HG02610 (cell line): ENCODE results near the gene GARIN5B.
"Not testable (repeated sequence)": the region's sequence is repeated elsewhere in the genome, so short reads cannot be mapped to it uniquely, and the experiment has no call there.

Experiments
- ATAC-seq: cut with Tn5 transposase; IDR thresholded peaks from one replicate; pipeline ENCODE4 v1.9.1; 2021; ENCODE audit warnings: mild to moderate bottlenecking, moderate library complexity; ENCODE audit not compliant: unreplicated experiment

Gene GARIN5B

DNA sequence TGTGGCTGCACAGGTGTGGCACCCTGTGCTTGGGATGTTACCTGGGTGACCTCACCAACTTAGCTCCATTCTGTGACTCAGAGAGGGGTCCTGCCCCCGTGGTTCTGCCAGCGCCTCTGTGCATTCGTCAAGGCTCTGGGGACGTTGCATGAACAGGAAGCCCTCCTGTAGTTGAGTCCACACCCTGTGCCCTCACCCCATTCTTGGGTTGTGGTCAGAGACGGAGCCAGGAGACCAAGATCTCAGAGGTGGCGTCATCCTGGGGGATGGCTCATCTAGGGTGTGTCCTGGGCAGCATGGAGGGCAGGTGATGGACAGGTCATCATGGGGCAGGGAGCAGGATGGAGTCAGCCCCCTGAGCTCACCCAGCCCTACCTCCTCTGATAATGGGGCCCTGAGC is 11.0 kb downstream of the GARIN5B start:
- ATAC-seq = no peak

DNA sequence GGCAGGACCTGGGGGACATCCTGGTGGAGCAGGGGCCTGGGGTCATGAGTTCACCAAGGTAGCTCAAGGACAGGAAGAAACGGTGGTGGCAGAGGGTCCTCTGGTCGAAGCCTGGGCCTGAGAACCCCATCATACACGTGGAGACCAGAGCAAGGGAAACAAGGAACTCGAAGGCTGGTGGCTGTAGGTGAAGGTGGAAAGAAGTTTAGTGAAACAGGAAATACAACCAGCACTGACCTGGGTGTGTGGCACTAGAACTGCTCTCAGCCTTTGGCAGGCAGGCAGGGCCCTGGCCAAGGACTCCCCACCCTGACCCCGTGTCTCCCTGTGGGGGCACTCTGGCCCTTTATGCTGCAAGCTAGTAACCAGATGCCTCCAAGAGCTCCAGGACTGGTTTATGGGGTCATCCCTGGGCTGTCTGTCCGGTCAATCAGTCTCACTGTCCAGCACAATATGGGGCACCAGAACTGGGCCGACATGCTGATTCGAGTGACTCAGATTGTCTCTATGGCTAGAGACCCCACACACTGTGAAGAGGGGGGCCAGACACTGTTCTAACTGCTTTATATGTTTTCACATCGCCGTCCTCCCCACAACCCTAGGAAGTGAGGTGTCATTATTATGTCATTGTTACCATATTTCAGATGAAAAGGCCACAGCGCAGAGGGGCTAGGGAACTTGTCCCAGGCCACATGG is 12.3 kb downstream of the GARIN5B start:
- no peak for ATAC-seq

DNA sequence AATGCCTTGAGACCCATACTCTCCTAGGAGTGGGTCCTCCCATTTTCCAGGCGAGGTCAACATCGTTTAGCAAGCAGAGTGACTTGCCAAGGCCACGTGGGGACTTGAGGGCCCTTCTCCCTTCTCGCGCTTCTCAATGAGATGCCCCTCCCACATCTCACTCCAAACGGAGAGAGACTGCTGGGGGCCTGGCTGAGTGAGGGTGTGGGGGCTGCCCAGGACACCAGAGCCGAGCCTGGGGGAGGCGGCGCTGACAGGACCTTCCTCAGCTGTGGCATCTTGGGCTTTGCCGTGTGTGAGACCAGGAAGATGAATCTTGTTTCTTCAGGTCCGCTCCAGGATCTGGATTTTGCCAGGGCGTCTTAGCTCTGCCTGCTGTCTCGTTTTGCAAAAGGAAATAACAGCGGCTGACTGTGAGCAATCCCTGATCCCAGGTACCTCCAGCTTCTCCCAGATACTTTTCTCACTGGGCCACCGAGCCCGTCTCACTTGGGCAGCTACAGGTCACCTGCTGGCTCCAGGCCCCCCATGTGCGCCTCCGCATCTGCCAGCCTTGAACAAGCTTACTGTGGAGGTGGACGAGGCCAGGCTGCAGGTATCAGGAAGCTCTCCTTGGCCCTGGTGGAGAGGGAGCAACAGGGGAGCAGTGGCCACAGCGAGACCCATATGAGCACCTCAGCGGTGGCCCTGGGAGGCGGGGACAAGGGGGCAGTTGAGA is 14.6 kb downstream of the GARIN5B start:
- no peak for ATAC-seq

DNA sequence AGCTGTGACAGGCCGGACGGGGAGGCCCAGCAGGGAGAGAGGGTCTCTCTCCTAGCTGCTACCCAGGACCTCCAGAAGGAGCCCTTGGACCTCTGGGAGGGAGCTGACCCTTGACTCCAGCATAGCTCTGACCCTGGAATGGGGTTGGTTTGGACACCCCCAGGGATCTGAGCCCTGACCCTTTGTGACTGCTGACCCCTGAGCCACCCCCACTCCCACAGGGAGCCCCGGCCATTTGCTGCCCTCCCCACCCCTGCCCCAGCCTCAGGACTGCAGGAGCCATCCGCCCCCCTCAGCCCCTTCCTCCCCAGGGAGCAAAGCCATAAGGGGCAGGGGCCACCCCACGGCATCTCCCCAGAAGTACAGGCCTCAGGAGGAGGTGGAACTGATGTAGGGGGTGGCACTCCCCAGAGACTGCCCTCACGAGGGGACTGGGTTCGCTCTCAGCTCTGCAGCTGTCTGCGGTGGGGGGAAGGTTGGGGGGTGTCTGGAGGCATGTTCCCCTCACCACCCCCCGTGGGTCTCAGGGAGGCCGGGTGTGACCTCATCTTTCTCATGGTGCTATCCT is 15.5 kb downstream of the GARIN5B start:
- no peak for ATAC-seq

DNA sequence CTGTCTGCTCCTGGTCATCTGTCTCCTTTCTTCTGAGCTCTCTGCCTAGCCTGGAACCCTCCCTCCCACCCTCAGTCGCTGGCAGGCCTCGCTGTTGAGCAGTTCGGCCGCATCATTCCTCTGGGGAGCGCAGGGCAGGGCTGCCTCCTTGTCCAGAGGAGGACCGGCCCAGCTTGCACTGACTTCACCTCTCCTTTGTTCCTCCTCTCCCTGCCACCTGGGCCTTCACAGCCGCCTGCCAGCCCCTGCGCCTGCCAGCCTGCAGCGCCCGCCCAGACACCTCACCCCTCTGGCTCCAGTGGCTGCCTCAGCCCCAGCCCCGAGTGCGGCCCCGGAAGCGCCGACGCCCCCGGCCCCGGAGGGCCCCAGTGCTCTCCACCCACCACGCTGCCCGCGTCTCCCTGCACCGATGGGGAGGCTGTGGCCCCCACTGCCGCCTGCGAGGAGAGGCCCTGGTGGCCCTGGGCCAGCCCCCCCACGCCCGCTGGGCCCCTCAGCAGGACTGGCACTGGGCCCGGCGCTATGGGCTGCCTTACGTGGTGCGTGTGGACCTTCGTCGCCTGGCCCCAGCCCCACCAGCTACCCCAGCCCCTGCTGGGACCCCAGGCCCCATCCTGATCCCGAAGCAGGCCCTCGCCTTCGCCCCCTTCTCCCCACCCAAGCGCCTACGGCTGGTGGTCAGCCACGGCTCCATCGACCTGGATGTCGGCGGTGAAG is 16.2 kb downstream of the GARIN5B start:
- ATAC-seq = no peak

DNA sequence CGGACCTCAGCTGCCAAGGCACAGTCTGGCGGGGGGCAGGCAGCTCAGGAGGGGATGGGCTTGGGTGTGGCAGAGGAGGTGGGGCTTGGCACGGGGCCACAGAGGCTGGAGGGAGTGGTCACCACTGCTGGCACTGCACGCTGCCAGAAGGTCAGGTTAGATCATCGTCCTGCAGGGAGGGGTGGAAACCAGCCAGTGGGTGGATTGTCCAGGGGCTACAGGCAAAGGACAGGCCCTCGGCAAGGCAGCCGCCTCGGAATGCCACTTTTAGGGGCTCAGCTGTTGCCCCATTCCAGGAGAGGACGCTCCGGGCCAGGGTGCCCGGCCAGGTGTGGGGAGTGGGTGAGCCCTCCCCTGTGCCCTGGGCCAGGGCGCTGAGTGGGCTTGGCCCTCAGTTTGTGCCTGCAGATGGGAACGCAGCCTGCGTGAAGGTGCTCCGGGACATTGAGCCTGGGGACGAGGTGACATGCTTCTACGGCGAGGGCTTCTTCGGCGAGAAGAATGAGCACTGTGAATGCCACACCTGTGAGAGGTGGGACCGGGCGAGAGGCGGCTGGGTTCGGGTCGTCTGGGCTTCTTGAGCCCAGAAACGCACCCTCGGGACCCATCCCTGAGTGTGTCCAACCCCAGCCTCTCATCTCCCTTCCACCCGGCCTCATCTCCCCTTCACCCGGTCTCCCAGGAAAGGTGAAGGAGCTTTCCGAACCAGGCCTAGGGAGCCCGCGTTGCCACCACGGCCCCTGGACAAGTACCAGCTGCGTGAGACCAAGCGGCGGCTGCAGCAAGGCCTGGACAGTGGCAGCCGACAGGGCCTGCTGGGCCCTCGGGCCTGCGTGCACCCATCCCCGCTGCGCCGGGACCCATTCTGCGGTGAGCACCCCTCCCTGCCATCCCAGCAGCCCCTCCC is 17.0 kb downstream of the GARIN5B start:
- no peak for ATAC-seq

DNA sequence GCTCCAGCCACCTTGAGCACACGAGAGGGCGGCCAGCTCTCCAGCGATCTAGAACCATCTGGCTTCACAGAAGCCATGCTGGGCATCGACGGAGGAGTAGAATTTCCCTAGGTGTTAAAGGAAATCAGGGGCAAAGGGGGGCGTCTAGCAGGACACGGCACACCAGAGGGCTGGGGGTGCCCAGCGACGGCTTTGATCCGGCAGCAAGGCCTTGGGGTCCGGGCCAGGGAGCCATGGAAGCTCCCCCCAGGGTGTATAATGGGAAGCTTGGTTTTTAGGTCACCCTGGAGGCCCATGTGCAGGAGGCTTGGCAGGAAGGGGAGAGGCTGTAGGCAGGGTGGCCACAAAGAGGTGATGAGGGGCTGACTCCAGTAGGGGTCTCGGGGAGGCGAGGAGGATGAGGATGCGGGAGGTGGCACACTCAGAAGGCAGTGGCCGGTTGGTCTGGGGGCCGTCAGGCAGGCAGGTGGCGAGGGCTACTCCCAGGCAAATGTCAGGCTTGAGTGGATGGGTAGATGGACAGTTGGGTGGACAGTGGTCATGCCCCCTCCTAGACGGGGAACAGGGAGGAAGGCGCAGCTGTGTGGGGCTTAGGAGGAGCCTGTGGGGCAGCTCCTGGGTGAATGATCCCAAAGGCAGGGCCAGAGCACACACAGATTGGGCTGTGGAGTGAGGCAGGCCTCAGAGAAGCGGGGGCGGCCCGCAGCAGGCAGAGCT is 17.8 kb downstream of the GARIN5B start:
- no peak for ATAC-seq

DNA sequence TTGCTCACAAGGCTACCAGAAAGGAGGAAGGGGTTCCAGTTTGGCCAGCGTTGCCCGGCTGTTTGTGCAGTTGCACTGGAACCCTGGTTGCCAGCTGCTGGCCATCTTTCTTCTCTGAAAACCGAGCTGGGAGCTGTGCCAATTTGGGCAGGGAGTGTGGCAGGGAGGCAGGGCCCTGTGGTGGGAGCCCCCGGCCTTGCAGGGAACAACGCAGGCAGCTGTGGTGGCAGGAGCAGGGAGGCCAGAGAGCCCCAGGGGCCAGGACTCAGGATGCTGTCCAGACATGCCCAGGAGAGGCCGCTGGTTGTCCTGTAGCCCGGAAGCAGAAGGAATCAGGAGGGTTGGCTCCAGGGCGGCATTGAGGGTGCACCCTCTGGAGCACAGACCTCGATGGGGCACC is 18.6 kb downstream of the GARIN5B start:
- ATAC-seq = no peak

DNA sequence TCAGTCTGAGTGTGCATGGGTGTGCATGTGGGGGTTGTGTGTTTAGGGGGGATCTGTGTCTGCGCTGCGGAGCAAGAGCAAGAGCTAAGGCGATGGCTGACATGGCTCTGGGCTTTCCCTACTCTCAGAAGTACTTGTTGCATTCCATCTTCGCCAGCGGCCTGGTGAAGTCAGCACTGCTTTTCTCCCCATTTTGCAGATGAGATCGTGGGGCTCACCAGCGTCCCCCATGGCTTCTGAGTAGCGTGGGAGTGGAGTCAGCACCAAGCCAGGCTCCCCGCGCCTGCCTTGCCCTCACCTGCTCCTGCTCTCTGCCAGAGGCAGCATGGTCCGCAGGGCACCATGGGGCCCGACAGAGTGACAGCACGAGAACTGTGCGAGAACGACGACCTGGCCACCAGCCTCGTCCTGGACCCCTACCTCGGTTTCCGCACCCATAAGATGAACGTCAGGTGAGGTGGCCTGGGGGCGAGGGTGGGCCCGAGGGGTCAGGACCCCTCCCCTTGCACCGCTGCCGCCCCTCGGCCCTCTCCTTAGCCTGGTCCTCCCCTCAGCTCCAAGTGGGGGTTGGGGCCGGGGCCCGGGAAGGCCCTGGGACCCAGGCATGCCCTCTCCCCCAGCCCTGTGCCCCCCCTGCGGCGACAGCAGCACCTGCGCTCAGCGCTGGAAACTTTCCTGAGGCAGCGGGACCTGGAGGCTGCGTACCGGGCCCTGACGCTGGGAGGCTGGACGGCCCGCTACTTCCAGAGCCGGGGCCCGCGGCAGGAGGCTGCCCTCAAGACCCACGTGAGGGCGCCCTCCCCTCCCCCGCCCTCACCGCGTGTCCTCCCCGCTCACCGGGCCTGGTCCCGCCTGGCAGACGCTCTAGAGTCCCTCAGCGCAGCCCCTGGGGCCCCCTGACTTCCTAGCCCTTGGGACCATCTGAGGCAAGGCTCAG is 21.2 kb downstream of the GARIN5B start:
- ATAC-seq = no peak

DNA sequence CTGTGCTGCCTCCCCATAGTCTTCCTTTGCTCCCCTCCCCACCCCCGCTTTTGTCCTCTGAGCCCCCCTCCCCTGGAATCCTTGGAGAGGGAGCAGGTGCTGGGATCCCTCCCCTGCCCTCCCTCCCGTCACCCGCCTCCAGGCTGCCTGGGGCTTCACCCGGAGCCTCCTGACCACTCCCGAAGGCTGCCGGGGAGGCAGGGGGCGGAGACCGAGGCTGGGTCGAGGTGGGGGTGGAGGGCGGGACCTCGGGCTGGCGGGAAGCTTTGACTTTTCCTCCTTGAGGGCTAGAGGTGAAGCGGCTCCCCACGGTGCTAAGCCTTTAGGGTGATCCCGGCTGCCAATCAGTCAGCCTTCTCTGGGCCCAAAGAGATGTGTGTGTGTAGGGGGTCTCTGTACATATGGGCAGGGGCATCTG is 21.9 kb downstream of the GARIN5B start:
- ATAC-seq = no peak

DNA sequence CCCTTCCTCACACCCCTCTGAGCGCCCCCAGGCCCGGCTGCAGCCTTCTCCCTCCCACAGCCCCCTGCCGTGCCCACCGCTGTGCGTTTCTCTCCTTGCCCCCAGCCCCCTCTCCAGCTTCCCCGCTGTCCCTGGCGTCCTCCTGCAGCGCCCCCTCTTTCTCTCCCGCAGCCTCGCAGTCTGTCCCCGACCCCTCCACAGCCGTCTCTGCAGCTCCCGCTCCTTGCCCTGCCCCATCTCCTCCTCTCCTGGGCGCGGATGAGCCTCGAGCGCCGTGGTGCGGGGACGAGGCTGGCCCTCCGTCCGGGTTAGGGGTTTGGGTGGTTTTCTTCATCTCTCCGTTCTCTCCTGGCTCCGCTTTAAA is 22.3 kb downstream of the GARIN5B start:
- no peak for ATAC-seq

DNA sequence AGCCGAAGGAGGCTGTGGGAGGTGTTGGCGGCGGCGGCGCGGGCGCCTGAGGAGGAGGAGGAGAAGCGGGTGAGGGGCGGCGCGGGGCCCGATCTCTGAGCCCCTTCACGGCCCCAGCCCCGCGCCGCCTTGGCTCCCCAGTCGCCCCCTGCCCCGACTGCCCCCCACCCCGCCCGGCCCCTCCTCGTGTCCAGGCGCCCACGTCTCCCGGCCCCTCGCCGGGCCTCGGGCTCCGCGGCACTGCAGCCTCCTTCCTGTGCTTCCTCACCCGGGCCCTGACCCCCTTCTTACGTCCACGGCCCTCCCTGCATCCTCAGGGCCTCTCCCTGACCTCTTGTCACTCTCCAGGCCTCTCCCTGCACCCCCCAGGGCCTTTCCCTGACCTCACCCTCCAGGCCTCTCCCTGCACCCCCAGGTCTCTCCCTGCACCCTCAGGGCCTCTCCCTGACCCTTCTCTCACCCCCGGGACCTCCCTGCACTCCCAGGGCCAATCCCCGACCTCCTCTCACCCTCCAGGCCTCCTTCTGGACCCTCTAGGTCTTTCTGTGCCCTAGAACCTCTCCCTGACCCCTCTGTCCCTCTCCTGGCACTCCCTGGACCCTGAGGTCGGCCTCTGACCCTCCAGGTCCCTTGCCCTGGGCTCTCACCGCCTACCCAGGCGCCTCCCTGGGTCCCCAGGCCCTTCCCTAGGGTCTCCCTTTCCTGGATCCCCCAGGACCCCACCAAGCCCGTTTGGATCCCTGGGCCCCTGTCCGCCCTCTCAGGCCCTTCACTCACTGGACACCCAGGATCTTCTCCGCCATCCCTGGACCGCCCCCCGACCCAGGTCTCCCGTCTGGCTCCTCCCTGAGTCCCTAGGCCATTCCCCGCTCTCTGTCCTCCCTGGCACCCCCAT is 22.9 kb downstream of the GARIN5B start:
- ATAC-seq = no peak

DNA sequence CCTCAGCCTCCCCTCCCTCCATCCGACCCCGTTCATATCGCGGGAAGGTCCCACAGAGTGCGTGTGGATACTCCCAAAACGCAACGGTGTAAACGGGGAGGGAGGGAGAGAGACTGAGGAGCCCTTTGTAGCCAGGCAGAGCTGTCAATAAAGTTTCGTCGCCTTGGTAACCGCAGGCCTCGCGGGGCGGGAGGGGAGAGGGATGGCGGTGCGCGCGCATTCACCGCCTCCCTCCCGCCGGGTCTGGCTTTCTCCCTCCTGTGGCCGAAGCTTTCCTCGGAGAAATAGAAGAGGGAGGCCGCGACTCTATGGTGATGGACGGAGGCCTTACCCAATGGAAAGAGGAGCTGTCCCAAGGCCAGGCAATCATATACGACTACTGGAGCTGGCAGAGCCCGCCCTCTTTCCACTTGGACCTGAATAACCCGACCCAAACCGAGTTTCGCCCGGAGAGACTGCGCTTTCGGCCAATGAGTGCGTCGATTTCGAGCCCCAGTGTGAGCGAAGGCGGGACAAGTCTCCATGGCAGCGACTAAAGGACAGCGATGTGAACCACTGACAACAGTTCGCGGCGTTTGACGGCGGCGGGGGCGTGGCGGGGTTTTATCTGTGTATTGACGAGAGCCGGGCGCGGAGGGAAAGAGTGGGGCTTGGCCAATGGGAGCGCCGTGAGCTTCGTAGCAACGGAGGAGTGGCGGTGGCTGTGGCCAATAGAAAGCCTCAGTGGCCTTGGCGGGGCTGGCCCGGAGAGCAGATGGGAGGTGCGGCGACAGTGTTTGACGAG is 23.8 kb downstream of the GARIN5B start, which contains the start of gene KMT5C:
Gene KMT5C, plus strand, starts transcription at position 772 of the 784 bp plus-strand sequence. CDS start 2,061 bp downstream, outside the sequence.
- peak; percentile 83 for ATAC-seq

DNA sequence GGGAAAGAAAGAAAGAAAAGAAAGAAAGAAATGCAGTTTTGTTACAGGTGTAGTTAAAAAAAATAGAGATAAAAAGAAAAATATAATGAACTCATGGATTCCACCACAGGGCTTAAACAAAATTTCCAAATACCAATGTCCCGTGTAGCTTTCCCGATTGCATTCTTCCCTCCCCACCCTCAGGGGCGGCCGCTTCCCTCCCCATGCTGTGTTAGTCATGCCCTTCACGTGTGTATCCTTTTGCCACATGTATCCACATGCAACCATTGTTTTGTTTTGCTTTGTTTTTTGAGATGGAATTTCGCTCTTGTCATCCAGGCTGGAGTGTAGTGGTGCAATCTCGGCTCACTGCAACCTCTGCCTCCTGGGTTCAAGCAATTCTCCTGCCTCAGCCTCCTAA is 27.0 kb downstream of the GARIN5B start:
- ATAC-seq = no peak

DNA sequence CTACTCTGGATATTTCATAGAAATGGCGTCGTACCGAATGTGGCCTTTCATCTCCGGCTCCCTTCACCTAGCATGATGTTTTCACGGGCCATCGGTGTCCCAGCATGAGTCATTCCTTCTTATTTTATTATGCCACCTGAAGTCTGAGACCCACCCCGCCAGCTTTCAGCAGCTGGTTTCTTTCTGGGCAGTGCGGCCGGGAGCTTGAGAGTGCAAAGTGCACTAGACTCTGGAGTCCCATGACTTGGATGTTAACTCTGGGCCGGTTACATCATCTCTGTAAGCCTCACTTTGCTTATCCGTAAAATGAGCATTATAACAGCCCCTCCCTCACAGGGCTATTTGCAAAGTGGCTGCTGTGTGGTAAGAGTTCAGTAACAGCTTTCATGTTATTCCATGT is 29.2 kb downstream of the GARIN5B start:
- no peak for ATAC-seq

DNA sequence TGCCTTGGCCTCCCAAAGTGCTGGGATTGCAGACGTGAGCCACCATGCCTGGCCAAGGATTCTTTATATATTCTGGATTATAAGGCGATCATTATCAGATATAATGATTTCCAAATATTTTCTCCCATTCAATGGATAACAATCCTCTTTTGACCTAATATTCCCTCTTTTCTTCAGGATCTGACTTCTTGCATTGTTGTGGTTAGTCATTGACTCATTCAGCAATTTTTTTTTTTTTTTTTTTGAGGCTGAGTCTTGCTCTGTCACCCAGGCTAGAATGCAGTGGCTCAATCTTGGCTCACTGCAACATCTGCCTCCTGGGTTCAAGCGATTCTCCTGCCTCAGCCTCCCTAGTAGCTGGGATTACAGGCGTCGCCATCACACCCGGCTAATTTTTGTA is 33.3 kb downstream of the GARIN5B start:
- ATAC-seq = not testable (repeated sequence)

DNA sequence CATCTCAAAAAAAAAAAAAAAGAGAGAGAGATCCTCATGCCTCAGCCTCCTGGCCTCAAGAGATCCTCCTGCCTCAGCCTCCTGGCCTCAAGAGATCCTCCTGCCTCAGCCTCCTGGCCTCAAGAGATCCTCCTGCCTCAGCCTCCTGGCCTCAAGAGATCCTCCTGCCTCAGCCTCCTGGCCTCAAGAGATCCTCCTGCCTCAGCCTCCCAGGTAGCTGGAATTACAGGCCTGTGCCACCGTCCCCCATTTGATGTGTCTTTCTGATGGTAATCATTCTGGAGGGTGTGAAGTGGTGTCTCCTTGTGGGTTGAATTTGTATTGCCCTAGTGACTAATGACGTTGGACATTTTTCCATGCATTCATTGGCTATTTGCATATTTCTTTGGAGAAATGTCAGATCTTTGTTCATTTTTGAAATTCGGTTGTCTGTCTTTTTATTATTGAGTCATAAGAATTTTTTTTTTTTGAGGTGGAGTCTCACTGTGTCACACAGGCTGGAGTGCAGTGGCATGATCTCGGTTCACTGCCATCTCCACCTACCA is 34.2 kb downstream of the GARIN5B start:
- ATAC-seq = not testable (repeated sequence)
